HEK293 (cell line): Measurements from ENCODE around the gene RPS24.

Experiments used
- CTCF ChIA-PET: fragments of 350-600 bp; formaldehyde crosslinking; extraction: SDS; loops from one replicate; lab custom pipeline; 2021; ENCODE audit warnings: antibody characterized with exemption; lab: Yijun Ruan, JAX
- POLR2A ChIA-PET: fragments of 300-600 bp; formaldehyde crosslinking; extraction: SDS; loops from one replicate; lab custom pipeline; 2020; ENCODE audit warnings: antibody characterized with exemption, inconsistent platforms; lab: Yijun Ruan, JAX
- H3K27ac ChIP-seq: fragments of 200-500 bp; sonication (Bioruptor generic); 2 replicates; pipeline ENCODE4 v1.5.1; 2014; ENCODE audit warnings: low read depth, low read length, control low read depth, inconsistent platforms; ENCODE audit errors: extremely low read depth
- H3K36me3 ChIP-seq, 2 experiments: fragments of 200-500 bp in 1 of 2; sonication (Bioruptor generic) in 1 of 2; 1 replicate in 1 of 2; 2 replicates in 1 of 2; pipeline ENCODE4 v1.5.1; 2014 to 2017; ENCODE audit warnings: inconsistent platforms in 2 of 2, low read length in 2 of 2; ENCODE audit not compliant: control insufficient read depth in 2 of 2, insufficient read depth in 1 of 2
- H3K4me1 ChIP-seq: fragments of 200-500 bp; sonication (Bioruptor generic); 2 replicates; pipeline ENCODE4 v1.5.1; 2014; ENCODE audit warnings: mild to moderate bottlenecking, low read length, inconsistent platforms; ENCODE audit not compliant: control insufficient read depth, insufficient read depth
- H3K4me3 ChIP-seq: 2 replicates; pipeline ENCODE4 v1.5.1; 2011; ENCODE audit warnings: low read depth, mild to moderate bottlenecking, control low read depth, low read length, moderate library complexity
- H3K9me3 ChIP-seq: fragments of 200-500 bp; sonication (Bioruptor generic); 2 replicates; pipeline ENCODE4 v1.5.1; 2014; ENCODE audit warnings: low read depth, low read length, inconsistent platforms; ENCODE audit not compliant: control insufficient read depth, insufficient read depth
- TRIM28 ChIP-seq: IDR thresholded peaks from 2 replicates; pipeline ENCODE4 v1.6.1; 2011; ENCODE audit warnings: low read length, control low read depth, borderline replicate concordance
- ZFHX2 ChIP-seq: fragments of 450-650 bp; formaldehyde crosslinking; conservative IDR thresholded peaks from 2 replicates; pipeline ENCODE4 v1.5.1; 2016; ENCODE audit warnings: missing biosample characterization, missing genetic modification characterization
- ZNF157 ChIP-seq: fragments of 450-650 bp; formaldehyde crosslinking; IDR thresholded peaks from 2 replicates; pipeline ENCODE4 v1.5.1; 2016; ENCODE audit warnings: missing biosample characterization, missing genetic modification characterization
- ZNF214 ChIP-seq: fragments of 450-650 bp; formaldehyde crosslinking; IDR thresholded peaks from 2 replicates; pipeline ENCODE4 v1.5.1; 2017; ENCODE audit warnings: missing biosample characterization, mild to moderate bottlenecking, missing genetic modification characterization, borderline replicate concordance
- ZNF23 ChIP-seq: fragments of 450-650 bp; formaldehyde crosslinking; IDR thresholded peaks from 2 replicates; pipeline ENCODE4 v1.5.1; 2016; ENCODE audit warnings: missing biosample characterization, missing genetic modification characterization, borderline replicate concordance
- ZNF324 ChIP-seq: fragments of 450-650 bp; formaldehyde crosslinking; IDR thresholded peaks from 2 replicates; pipeline ENCODE4 v1.5.1; 2016; ENCODE audit warnings: missing biosample characterization, missing genetic modification characterization
- ZNF350 ChIP-seq: fragments of 450-650 bp; formaldehyde crosslinking; IDR thresholded peaks from 2 replicates; pipeline ENCODE4 v1.5.0; 2017; ENCODE audit warnings: missing biosample characterization, mild to moderate bottlenecking, missing genetic modification characterization
- ZNF623 ChIP-seq: fragments of 450-650 bp; formaldehyde crosslinking; IDR thresholded peaks from 2 replicates; pipeline ENCODE4 v1.5.1; 2016; ENCODE audit warnings: missing biosample characterization, missing genetic modification characterization
- ZNF626 ChIP-seq: fragments of 450-650 bp; sonication (Bioruptor Pico); formaldehyde crosslinking; IDR thresholded peaks from 2 replicates; pipeline ENCODE4 v1.5.1; 2018; ENCODE audit warnings: missing biosample characterization, missing genetic modification characterization, inconsistent platforms
- TF ChIP-seq, protein P1 (sequence below): fragments of 450-650 bp; formaldehyde crosslinking; IDR thresholded peaks from 2 replicates; pipeline ENCODE4 v1.5.1; 2017; ENCODE audit warnings: missing biosample characterization, missing genetic modification characterization
- TF ChIP-seq, protein P2 (sequence below): fragments of 450-650 bp; formaldehyde crosslinking; IDR thresholded peaks from 2 replicates; pipeline ENCODE4 v1.5.1; 2017; ENCODE audit warnings: missing biosample characterization, missing genetic modification characterization
- TF ChIP-seq, protein P3 (sequence below): fragments of 450-650 bp; IDR thresholded peaks from 2 replicates; pipeline ENCODE4 v1.5.1; 2018; ENCODE audit warnings: missing biosample characterization, mild to moderate bottlenecking, missing genetic modification characterization

The RPS24 gene

DNA sequence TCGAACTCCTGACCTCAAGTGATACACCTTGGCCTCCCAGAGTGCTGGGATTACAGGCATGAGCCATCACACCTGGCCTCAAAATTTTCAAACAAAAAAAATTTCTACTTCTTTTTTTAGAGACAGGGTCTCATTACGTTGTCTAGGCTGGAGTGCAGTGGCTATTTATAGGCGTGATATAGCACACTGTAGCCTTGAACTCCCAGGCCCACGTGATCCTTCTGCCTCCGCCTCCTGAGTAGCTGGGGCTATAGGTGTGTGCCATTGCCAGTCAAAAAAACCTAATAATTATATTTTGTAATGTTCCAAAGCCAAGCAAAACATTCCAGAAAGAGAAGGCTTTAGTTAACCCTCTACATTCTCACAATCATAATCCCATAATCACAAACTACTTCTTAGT lies 18.1 kb upstream of the RPS24 start:
- Histone ChIP-seq H3K4me1 (no peaks in the 10 kb centered on the region), H3K4me3 (no peak overlapping the region), H3K9me3 (no peaks in the 10 kb centered on the region), H3K27ac (no peak overlapping the region), H3K36me3 (peaks cover 75 to 97% of the 10 kb centered on the region in 2 experiments)
- TF ChIP-seq ZNF626 (tag by site-specific recombination): no peak
- no peak for TF ChIP-seq ZNF350 (tag by site-specific recombination)
- TF ChIP-seq ZNF157 (tag by site-specific recombination): no peak
- TF ChIP-seq, protein P1, sequence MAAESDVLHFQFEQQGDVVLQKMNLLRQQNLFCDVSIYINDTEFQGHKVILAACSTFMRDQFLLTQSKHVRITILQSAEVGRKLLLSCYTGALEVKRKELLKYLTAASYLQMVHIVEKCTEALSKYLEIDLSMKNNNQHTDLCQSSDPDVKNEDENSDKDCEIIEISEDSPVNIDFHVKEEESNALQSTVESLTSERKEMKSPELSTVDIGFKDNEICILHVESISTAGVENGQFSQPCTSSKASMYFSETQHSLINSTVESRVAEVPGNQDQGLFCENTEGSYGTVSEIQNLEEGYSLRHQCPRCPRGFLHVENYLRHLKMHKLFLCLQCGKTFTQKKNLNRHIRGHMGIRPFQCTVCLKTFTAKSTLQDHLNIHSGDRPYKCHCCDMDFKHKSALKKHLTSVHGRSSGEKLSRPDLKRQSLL: no peak
- ChIA-PET CTCF (interaction anchor here (0.6 to 0.9 kb wide), 2 partner anchors 31 to 245 kb away, joined by 3 to 4 read pairs; no protein-coding TSS in a partner anchor), POLR2A (interaction anchor here (0.6 kb wide), 1 partner anchor 28 kb away, joined by 4 read pairs; no protein-coding TSS in a partner anchor)

DNA sequence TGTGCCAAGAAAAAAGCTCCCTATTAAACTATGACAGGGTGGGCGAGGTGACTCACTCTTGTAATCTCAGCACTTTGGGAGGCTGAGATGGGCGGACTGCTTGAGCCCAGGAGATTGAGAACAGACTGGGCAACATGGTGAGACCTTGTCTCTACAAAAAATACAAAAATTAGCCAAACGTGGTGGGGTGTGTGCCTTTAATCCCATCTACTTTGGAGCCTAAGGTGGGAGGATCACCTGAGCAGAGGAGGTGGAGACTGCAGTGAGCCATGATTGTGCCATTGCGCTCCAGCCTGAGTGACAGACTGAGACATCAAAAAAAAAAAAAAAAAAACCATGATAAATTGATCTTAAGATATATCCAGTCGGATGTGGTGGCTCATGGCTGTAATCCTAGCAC lies 15.8 kb upstream of the RPS24 start:
- H3K36me3 ChIP-seq: peaks cover 82 to 97% of the 10 kb centered on the region in 2 experiments
- no peak overlapping the region for H3K27ac ChIP-seq
- no peak overlapping the region for H3K4me3 ChIP-seq
- TF ChIP-seq, protein P1: no peak
- TF ChIP-seq, protein P2, sequence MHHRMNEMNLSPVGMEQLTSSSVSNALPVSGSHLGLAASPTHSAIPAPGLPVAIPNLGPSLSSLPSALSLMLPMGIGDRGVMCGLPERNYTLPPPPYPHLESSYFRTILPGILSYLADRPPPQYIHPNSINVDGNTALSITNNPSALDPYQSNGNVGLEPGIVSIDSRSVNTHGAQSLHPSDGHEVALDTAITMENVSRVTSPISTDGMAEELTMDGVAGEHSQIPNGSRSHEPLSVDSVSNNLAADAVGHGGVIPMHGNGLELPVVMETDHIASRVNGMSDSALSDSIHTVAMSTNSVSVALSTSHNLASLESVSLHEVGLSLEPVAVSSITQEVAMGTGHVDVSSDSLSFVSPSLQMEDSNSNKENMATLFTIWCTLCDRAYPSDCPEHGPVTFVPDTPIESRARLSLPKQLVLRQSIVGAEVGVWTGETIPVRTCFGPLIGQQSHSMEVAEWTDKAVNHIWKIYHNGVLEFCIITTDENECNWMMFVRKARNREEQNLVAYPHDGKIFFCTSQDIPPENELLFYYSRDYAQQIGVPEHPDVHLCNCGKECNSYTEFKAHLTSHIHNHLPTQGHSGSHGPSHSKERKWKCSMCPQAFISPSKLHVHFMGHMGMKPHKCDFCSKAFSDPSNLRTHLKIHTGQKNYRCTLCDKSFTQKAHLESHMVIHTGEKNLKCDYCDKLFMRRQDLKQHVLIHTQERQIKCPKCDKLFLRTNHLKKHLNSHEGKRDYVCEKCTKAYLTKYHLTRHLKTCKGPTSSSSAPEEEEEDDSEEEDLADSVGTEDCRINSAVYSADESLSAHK (tag by site-specific recombination): no peak
- TF ChIP-seq ZNF623 (tag by site-specific recombination): no peak
- TF ChIP-seq ZNF23: no peak
- no peak for TF ChIP-seq TRIM28
- TF ChIP-seq ZFHX2 (tag by site-specific recombination): no peak
- no peak for TF ChIP-seq ZNF350 (tag by site-specific recombination)
- TF ChIP-seq ZNF324 (tag by site-specific recombination): no peak
- CTCF ChIA-PET: interaction anchor here (1.0 kb wide), 1 partner anchor 12 kb away, joined by 8 read pairs; the partner anchor contains the start of gene POLR3A
- POLR2A ChIA-PET: no interaction called here
- H3K9me3 ChIP-seq: no peaks in the 10 kb centered on the region
- H3K4me1 ChIP-seq: no peaks in the 10 kb centered on the region

DNA sequence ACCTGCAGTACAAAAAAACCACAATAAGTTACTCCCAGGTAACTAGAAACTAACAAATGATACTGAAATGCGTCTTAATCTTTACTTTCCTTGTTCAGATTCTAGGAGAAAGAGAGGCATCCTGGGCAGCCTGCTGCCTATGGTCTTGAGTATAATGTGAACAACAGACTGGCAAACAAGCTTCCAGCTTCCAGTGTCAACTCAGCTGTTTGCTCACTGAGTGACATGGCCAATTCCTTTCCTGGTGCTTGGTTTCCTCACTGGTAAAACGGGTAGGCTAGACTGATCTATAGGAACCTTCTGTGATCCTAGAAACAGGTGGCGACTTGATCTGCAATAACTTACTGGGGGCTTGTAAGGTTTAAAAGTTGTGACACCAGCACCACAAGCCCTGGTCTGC lies 14.4 kb upstream of the RPS24 start:
- ChIA-PET POLR2A (interaction anchor here (0.6 kb wide), 1 partner anchor 44 kb away, joined by 3 read pairs; no protein-coding TSS in a partner anchor), CTCF (interaction anchor here (0.7 to 1.1 kb wide), 2 partner anchors 11 to 1468 kb away, joined by 4 read pairs; no protein-coding TSS in a partner anchor)
- Histone ChIP-seq H3K9me3 (no peaks in the 10 kb centered on the region), H3K36me3 (peaks cover 87 to 96% of the 10 kb centered on the region in 2 experiments), H3K4me1 (no peaks in the 10 kb centered on the region), H3K4me3 (no peak overlapping the region), H3K27ac (no peak overlapping the region)
- TF ChIP-seq, protein P3, sequence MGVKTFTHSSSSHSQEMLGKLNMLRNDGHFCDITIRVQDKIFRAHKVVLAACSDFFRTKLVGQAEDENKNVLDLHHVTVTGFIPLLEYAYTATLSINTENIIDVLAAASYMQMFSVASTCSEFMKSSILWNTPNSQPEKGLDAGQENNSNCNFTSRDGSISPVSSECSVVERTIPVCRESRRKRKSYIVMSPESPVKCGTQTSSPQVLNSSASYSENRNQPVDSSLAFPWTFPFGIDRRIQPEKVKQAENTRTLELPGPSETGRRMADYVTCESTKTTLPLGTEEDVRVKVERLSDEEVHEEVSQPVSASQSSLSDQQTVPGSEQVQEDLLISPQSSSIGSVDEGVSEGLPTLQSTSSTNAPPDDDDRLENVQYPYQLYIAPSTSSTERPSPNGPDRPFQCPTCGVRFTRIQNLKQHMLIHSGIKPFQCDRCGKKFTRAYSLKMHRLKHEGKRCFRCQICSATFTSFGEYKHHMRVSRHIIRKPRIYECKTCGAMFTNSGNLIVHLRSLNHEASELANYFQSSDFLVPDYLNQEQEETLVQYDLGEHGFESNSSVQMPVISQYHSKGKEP (tag by site-specific recombination): no peak
- TF ChIP-seq ZNF214 (tag by site-specific recombination): no peak
